ENCODE measurements around the gene NR1H2.
A peak's percentile ranks its signal among the peaks of the same experiment; 100 is the strongest.

The NR1H2 gene

GRCh38 chr19:50362656-50363424, 13.4 kb upstream of the NR1H2 start:
- no peak overlapping the region for H3K14ac ChIP-seq (ENCODE audit: low read length)
- H3K4ac ChIP-seq (ENCODE audit: low read length), result no peak overlapping the region
- no peak overlapping the region for H2BK120ac ChIP-seq (ENCODE audit: low read depth, low read length)
- no peak overlapping the region for H2AFZ ChIP-seq (ENCODE audit: low read length)
- no peak for DNase-seq (ENCODE audit: low spot score)
- no peak overlapping the region for H3K4me2 ChIP-seq (ENCODE audit: insufficient read depth, low read length, poor library complexity, severe bottlenecking)
- no peak overlapping the region for H4K91ac ChIP-seq (ENCODE audit: low read depth, low read length, poor library complexity)
- peaks cover 2% of the 10 kb centered on the region for H3K79me1 ChIP-seq (ENCODE audit: low read depth, low read length)
- H3K18ac ChIP-seq (ENCODE audit: low read length), result no peak overlapping the region
- H2BK5ac ChIP-seq (ENCODE audit: low read length), result no peak overlapping the region
- WGBS, 2 donors (ENCODE audit: extremely low coverage in 2 of 2, insufficient read length in 2 of 2, insufficient replicate concordance in 1 of 2), result no CpG with 5 or more reads among the region's 11 CpGs
- no peak overlapping the region for H4K8ac ChIP-seq (ENCODE audit: low read depth, low read length)
- H3K4me1 ChIP-seq (ENCODE audit: control insufficient read depth in 2 of 2, insufficient read depth in 1 of 2, low read depth in 1 of 2, low read length in 2 of 2), result peaks cover 0 to 6% of the 10 kb centered on the region in 2 donors
- H3K9me3 ChIP-seq (replicated peaks in 1 of 2; ENCODE audit: control insufficient read depth in 2 of 2, insufficient read depth in 1 of 2, low read depth in 1 of 2, low read length in 2 of 2), result peaks cover 2 to 5% of the 10 kb centered on the region in 2 donors
- no peak overlapping the region for H2AK5ac ChIP-seq (ENCODE audit: low read depth, low read length)
- H3K9ac ChIP-seq (ENCODE audit: low read depth, low read length, poor library complexity), result no peak overlapping the region
- no peak overlapping the region for H3K27ac ChIP-seq (replicated peaks; ENCODE audit: low read length)
- H3K36me3 ChIP-seq (replicated peaks in 1 of 2; ENCODE audit: control insufficient read depth in 2 of 2, insufficient read depth in 2 of 2, low read length in 2 of 2), result peaks cover 0 to 2% of the 10 kb centered on the region in 2 donors
- no peak overlapping the region for H3K23ac ChIP-seq (ENCODE audit: low read depth, low read length, poor library complexity)
- no peak overlapping the region for H3K4me3 ChIP-seq (ENCODE audit: low read length in 2 of 2)
- H3K27me3 ChIP-seq (ENCODE audit: control insufficient read depth in 3 of 3, insufficient read depth in 3 of 3, low read depth in 1 of 3, low read length in 3 of 3), result peaks cover 0 to 2% (median 0%) of the 10 kb centered on the region in 3 experiments
- H2BK15ac ChIP-seq (ENCODE audit: low read length), result no peak overlapping the region
- no peak overlapping the region for H2BK12ac ChIP-seq (ENCODE audit: low read length)

GRCh38 chr19:50365434-50366306, 10.6 kb upstream of the NR1H2 start, which contains the start of gene NAPSA:
TSS of gene NAPSA (minus strand) at chr19:50365639. CDS start at chr19:50365621, 18 bp downstream.
- Histone ChIP-seq H3K27me3 (ENCODE audit: control insufficient read depth in 3 of 3, insufficient read depth in 3 of 3, low read depth in 1 of 3, low read length in 3 of 3) (no peaks in the 10 kb centered on the region), H2AK5ac (ENCODE audit: low read depth, low read length) (no peak within 1 kb of the TSS), H2BK15ac (ENCODE audit: low read length) (no peak within 1 kb of the TSS), H4K8ac (ENCODE audit: low read depth, low read length) (no peak within 1 kb of the TSS), H3K4ac (ENCODE audit: low read length) (no peak within 1 kb of the TSS), H3K23ac (ENCODE audit: low read depth, low read length, poor library complexity) (peak within 1 kb of the TSS; percentile 55), H3K27ac (replicated peaks; ENCODE audit: low read length) (no peak within 1 kb of the TSS), H2BK120ac (ENCODE audit: low read depth, low read length) (no peak within 1 kb of the TSS), H3K9ac (ENCODE audit: low read depth, low read length, poor library complexity) (no peak within 1 kb of the TSS), H3K36me3 (replicated peaks in 1 of 2; ENCODE audit: control insufficient read depth in 2 of 2, insufficient read depth in 2 of 2, low read length in 2 of 2) (no peaks in the 10 kb centered on the region), H2BK5ac (ENCODE audit: low read length) (no peak within 1 kb of the TSS), H4K91ac (ENCODE audit: low read depth, low read length, poor library complexity) (no peak within 1 kb of the TSS), H3K79me1 (ENCODE audit: low read depth, low read length) (peaks cover 2% of the 10 kb centered on the region), H3K4me3 (ENCODE audit: low read length in 2 of 2) (no peak within 1 kb of the TSS), H3K9me3 (replicated peaks in 1 of 2; ENCODE audit: control insufficient read depth in 2 of 2, insufficient read depth in 1 of 2, low read depth in 1 of 2, low read length in 2 of 2) (peaks cover 0 to 3% of the 10 kb centered on the region in 2 donors), H3K4me2 (ENCODE audit: insufficient read depth, low read length, poor library complexity, severe bottlenecking) (no peak within 1 kb of the TSS), H2AFZ (ENCODE audit: low read length) (no peak within 1 kb of the TSS), H3K4me1 (ENCODE audit: control insufficient read depth in 2 of 2, insufficient read depth in 1 of 2, low read depth in 1 of 2, low read length in 2 of 2) (peaks cover 5 to 10% of the 10 kb centered on the region in 2 donors), H2BK12ac (ENCODE audit: low read length) (no peak within 1 kb of the TSS), H3K18ac (ENCODE audit: low read length) (no peak within 1 kb of the TSS), H3K14ac (ENCODE audit: low read length) (no peak within 1 kb of the TSS)
- WGBS, 2 donors (ENCODE audit: extremely low coverage in 2 of 2, insufficient read length in 2 of 2, insufficient replicate concordance in 1 of 2), result no CpG with 5 or more reads among the region's 11 CpGs
- DNase-seq (ENCODE audit: low spot score), result no peak

- Histone ChIP-seq H3K14ac (ENCODE audit: low read length) (no peak overlapping the region), H2AK5ac (ENCODE audit: low read depth, low read length) (no peak overlapping the region), H3K27me3 (ENCODE audit: control insufficient read depth in 3 of 3, insufficient read depth in 3 of 3, low read depth in 1 of 3, low read length in 3 of 3) (no peaks in the 10 kb centered on the region), H3K4me3 (ENCODE audit: low read length in 2 of 2) (peak overlapping the region; percentile 39 to 71), H2AFZ (ENCODE audit: low read length) (peak overlapping the region; percentile 94), H3K9ac (ENCODE audit: low read depth, low read length, poor library complexity) (peak overlapping the region; percentile 89), H4K91ac (ENCODE audit: low read depth, low read length, poor library complexity) (no peak overlapping the region), H2BK12ac (ENCODE audit: low read length) (no peak overlapping the region), H2BK15ac (ENCODE audit: low read length) (no peak overlapping the region), H3K79me1 (ENCODE audit: low read depth, low read length) (no peaks in the 10 kb centered on the region), H4K8ac (ENCODE audit: low read depth, low read length) (no peak overlapping the region), H3K9me3 (replicated peaks in 1 of 2; ENCODE audit: control insufficient read depth in 2 of 2, insufficient read depth in 1 of 2, low read depth in 1 of 2, low read length in 2 of 2) (no peaks in the 10 kb centered on the region), H3K27ac (replicated peaks; ENCODE audit: low read length) (peak overlapping the region; percentile 61), H2BK5ac (ENCODE audit: low read length) (no peak overlapping the region), H3K4me1 (ENCODE audit: control insufficient read depth in 2 of 2, insufficient read depth in 1 of 2, low read depth in 1 of 2, low read length in 2 of 2) (peaks cover 5% of the 10 kb centered on the region in 2 donors), H2BK120ac (ENCODE audit: low read depth, low read length) (no peak overlapping the region), H3K4me2 (ENCODE audit: insufficient read depth, low read length, poor library complexity, severe bottlenecking) (peak overlapping the region; percentile 68), H3K4ac (ENCODE audit: low read length) (no peak overlapping the region), H3K23ac (ENCODE audit: low read depth, low read length, poor library complexity) (no peak overlapping the region), H3K36me3 (replicated peaks in 1 of 2; ENCODE audit: control insufficient read depth in 2 of 2, insufficient read depth in 2 of 2, low read length in 2 of 2) (no peaks in the 10 kb centered on the region), H3K18ac (ENCODE audit: low read length) (peak overlapping the region; percentile 88)
- DNase-seq (ENCODE audit: low spot score), result peak; percentile 76
- no CpG with 5 or more reads among the region's 34 CpGs for WGBS, 2 donors (ENCODE audit: extremely low coverage in 2 of 2, insufficient read length in 2 of 2, insufficient replicate concordance in 1 of 2)
These were observed 7.3 kb upstream of the NR1H2 start for GRCh38 chr19:50368649-50369570.
